Breast epithelium (tissue), 4 donors: ENCODE data around the gene FOXD3. TPM values are rescaled to one million over a fixed set of nuclear protein-coding genes. Genes with fewer than 3 reads are reported as not detected.

ENCODE experiments used
- DNase-seq, 2 donors: peaks; one replicate each; pipeline ENCODE4 v3.0.0-alpha.2; 2019; ENCODE audit warnings: low spot score in 2 of 2
- H3K27ac ChIP-seq, 2 donors: fragments of 200-600 bp; sonication (generic) in 1 of 2; one replicate each; pipeline ENCODE4 v1.5.1; 2016 to 2019; ENCODE audit warnings: mild to moderate bottlenecking in 1 of 2
- H3K27me3 ChIP-seq, 2 donors: fragments of 200-600 bp; sonication (generic) in 1 of 2; one replicate each; pipeline versions ENCODE4 v1.5.1 to v1.6.0; 2017 to 2019; ENCODE audit warnings: control low read depth in 1 of 2, mild to moderate bottlenecking in 1 of 2
- H3K36me3 ChIP-seq: fragments of 200-600 bp; one replicate; pipeline ENCODE4 v1.5.1; 2019
- H3K4me1 ChIP-seq, 2 donors: fragments of 200-600 bp; sonication (generic); one replicate each; pipeline ENCODE4 v1.5.1; 2016 to 2019; ENCODE audit warnings: control low read depth in 1 of 2
- H3K4me3 ChIP-seq, 3 donors: fragments of 200-600 bp; sonication (generic); 1 replicate in 2 of 3; 2 replicates in 1 of 3; pipeline ENCODE4 v1.5.1; 2016 to 2019; ENCODE audit warnings: mild to moderate bottlenecking in 3 of 3, moderate library complexity in 2 of 3
- H3K9me3 ChIP-seq, 2 donors: fragments of 200-600 bp; sonication (generic) in 1 of 2; one replicate each; pipeline ENCODE4 v1.5.1; 2016 to 2019; ENCODE audit warnings: control low read depth in 1 of 2
- POLR2A ChIP-seq: fragments of 450-650 bp; IDR thresholded peaks from one replicate; pipeline ENCODE4 v1.6.1; 2016; ENCODE audit warnings: antibody characterized with exemption, mild to moderate bottlenecking, moderate library complexity
- POLR2AphosphoS5 ChIP-seq, 3 donors: sonication (generic); formaldehyde crosslinking; IDR thresholded peaks; one replicate each; pipeline ENCODE4 v1.6.1; 2017; ENCODE audit warnings: antibody characterized with exemption in 3 of 3
- intact Hi-C: fragments of 100-400 bp; cut with DNase I; formaldehyde crosslinking; loops from one replicate; pipeline ENCODE4 v1.15.1; 2023; ENCODE audit warnings: low total_unique reads
- total RNA-seq, 3 donors: library from RNA; depleted of rRNA; stranded (reverse); fragments of >200 nt; gene quantifications; one replicate each; pipeline ENCODE4 v1.1.0, GENCODE V29; 2016
- TF ChIP-seq, protein P1 (sequence below), 3 donors: fragments of 450-650 bp; IDR thresholded peaks; one replicate each; pipeline ENCODE4 v1.5.1; 2016 to 2017; ENCODE audit warnings: antibody characterized with exemption in 3 of 3, mild to moderate bottlenecking in 3 of 3, moderate library complexity in 3 of 3

The FOXD3 gene
- total RNA-seq, 3 donors from 2014 or later: not detected

DNA sequence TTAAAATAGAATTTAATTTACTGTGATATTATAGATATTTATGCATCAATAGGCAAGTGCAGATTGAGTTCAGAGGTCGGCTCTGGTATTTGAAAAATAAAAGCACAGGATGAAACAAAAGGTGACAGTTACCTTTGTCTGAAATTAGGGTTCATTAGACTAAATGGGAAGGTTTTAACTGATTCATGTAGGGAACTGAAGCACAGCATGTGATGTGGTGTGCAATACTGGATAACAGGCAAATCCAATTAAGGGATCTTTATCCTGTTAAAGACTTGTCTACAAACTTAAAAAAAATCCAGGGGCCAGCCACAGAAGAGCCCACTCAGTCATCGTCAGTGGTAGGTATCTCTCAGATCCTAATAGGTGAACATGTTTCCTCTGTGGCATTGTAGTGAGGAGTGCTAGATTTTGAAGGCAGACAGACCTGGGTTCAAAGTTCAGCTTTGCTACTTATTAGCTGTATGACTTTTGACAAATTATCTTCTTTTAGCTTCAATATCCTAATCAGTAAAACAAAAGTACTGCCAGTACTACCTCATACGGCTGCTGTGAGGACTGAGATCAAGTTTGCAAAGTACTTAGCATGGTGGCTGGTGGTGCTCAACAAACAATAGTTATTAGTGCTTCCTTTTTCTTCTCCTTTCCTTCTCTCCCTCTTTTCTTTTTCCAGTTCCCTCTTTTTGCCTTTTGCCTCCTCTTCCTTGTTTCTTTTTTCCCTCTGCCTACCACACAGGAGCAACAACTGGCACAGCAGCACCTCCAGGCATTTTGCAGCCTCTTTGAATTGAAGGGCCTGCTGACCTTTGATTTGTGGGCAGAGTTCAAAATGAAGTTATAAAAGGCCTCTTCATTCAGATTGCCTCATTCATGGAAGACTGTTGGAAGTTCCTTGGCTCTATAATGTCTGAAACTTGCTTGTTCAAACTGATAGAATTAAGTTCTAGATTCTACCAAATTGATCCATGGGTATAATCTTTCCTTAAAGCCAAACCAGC lies 44.9 kb upstream of the FOXD3 start:
- H3K36me3 ChIP-seq: peaks cover 2% of the 10 kb centered on the region
- H3K9me3 ChIP-seq: no peaks in the 10 kb centered on the region
- H3K4me3 ChIP-seq: no peak overlapping the region
- H3K27me3 ChIP-seq: no peaks in the 10 kb centered on the region
- intact Hi-C loops: no loop called here
- TF ChIP-seq POLR2A (no peak), POLR2AphosphoS5 (IDR thresholded peaks at IDR 0.05) (no peak)
- TF ChIP-seq, protein P1, sequence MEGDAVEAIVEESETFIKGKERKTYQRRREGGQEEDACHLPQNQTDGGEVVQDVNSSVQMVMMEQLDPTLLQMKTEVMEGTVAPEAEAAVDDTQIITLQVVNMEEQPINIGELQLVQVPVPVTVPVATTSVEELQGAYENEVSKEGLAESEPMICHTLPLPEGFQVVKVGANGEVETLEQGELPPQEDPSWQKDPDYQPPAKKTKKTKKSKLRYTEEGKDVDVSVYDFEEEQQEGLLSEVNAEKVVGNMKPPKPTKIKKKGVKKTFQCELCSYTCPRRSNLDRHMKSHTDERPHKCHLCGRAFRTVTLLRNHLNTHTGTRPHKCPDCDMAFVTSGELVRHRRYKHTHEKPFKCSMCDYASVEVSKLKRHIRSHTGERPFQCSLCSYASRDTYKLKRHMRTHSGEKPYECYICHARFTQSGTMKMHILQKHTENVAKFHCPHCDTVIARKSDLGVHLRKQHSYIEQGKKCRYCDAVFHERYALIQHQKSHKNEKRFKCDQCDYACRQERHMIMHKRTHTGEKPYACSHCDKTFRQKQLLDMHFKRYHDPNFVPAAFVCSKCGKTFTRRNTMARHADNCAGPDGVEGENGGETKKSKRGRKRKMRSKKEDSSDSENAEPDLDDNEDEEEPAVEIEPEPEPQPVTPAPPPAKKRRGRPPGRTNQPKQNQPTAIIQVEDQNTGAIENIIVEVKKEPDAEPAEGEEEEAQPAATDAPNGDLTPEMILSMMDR (IDR thresholded peaks at IDR 0.05): no peak
- H3K27ac ChIP-seq: no peak overlapping the region
- no peak for DNase-seq
- H3K4me1 ChIP-seq: no peaks in the 10 kb centered on the region

DNA sequence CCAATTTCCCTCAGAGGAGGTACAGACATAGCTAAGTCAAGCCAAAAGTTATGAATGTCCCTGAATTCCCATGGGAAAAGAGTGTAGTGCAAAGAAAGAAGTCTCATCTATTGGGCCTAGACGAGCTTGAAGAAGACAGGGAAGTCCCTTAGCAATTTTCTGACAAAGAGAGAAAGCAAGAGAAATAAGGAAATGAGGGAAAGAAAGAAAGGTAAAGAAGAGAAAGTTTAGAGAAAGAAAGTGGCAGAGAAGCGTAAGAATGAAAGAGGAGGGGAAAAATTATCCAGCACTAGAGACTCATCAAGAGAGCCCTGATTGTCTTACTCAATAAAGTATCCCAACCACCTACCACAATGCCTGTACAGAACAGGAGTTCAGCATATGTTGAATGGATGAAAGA lies 40.6 kb upstream of the FOXD3 start:
- Histone ChIP-seq H3K4me1 (no peaks in the 10 kb centered on the region), H3K4me3 (no peak overlapping the region), H3K9me3 (no peaks in the 10 kb centered on the region), H3K27ac (no peak overlapping the region), H3K36me3 (no peaks in the 10 kb centered on the region), H3K27me3 (no peaks in the 10 kb centered on the region)
- TF ChIP-seq, protein P1 (IDR thresholded peaks at IDR 0.05): no peak
- TF ChIP-seq POLR2A: no peak
- no peak for TF ChIP-seq POLR2AphosphoS5 (IDR thresholded peaks at IDR 0.05)
- DNase-seq: no peak
- intact Hi-C loops: no loop called here

DNA sequence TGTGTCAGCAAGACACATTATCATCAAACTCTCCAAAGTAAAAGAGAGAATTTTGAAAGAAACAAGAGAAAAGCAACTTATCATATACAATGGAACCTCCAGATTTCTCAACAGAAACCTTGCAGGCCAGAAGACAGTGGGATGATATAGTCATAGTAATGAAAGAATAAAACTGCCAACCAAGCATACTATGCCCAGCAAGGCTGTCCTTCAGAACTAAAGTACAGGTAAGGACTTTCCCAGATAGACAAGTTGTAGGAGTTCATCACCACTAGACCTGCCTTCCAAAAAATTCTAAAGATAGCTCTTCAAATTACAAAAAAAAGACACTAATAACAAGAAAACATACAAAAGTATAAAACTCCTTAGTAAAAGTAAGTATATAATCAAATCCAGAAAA lies 33.2 kb upstream of the FOXD3 start:
- no peaks in the 10 kb centered on the region for H3K4me1 ChIP-seq
- intact Hi-C loops: no loop called here
- H3K9me3 ChIP-seq: peaks cover 13 to 29% of the 10 kb centered on the region in 2 donors
- TF ChIP-seq POLR2AphosphoS5 (IDR thresholded peaks at IDR 0.05) (no peak), POLR2A (no peak)
- TF ChIP-seq, protein P1 (IDR thresholded peaks at IDR 0.05): no peak
- DNase-seq: no peak
- H3K4me3 ChIP-seq: no peak overlapping the region
- no peak overlapping the region for H3K27ac ChIP-seq
- H3K36me3 ChIP-seq: no peaks in the 10 kb centered on the region
- no peaks in the 10 kb centered on the region for H3K27me3 ChIP-seq

DNA sequence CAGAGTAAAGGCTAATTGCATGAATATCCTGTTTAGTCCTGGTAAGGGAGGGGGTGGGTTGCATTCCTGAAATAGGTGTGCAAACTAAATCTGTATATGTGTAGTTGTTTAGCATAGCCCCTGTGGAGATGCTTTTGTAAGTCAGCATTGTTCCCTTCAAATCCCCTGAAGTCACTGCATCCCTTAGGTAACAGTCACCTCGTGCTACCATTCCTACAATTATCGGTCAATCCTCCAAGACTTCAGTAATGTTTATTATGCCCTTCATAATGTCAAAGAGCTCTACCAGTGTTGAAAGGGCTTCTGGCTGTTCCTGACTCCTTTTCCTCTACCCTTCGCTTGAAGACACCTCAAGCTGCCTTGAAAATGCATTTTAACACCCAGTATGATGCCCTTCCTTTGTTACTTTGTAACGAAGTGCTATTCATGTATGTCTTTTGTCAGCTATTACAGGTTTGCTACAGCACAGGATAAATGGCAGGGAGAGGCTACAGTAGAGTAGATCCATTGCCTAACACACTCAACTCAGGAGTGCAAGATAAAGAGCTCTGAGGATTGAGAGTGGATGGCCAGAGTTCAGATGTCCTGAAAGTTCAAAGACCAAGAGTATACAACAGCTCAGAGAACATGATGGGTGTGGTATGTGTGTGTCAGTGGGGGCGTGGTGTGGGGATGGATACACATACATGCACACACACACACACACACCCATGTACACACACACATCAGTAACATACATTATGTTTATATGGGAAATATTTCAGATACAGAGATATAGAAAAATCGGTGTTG lies 27.4 kb upstream of the FOXD3 start:
- Histone ChIP-seq H3K9me3 (peaks cover 4 to 5% of the 10 kb centered on the region in 2 donors), H3K4me3 (no peak overlapping the region), H3K27ac (no peak overlapping the region), H3K27me3 (no peaks in the 10 kb centered on the region), H3K4me1 (no peaks in the 10 kb centered on the region), H3K36me3 (no peaks in the 10 kb centered on the region)
- DNase-seq: no peak
- intact Hi-C loops: no loop called here
- TF ChIP-seq POLR2A: no peak
- TF ChIP-seq, protein P1 (IDR thresholded peaks at IDR 0.05): no peak
- TF ChIP-seq POLR2AphosphoS5 (IDR thresholded peaks at IDR 0.05): no peak
